ENCODE data around the gene KIF11.
A peak's percentile ranks its signal among the peaks of the same experiment; 100 is the strongest.
"Not testable (repeated sequence)": the region's sequence is repeated elsewhere in the genome, so short reads cannot be mapped to it uniquely, and the experiment has no call there.

KIF11 gene

GRCh38 chr10:92567952-92568600 lies 24.9 kb upstream of the KIF11 start:
- no peak for TF ChIP-seq EZH2 (optimal IDR thresholded peaks at IDR 0.05; ENCODE audit: low read depth, low read length)
- TF ChIP-seq EZH2phosphoT487 (IDR thresholded peaks at IDR 0.05; ENCODE audit: low read length) = no peak
- TF ChIP-seq CTCF (IDR thresholded peaks at IDR 0.05; ENCODE audit: low read length) = no peak
- DNase-seq = no peak
- Histone ChIP-seq H3K4me3 (ENCODE audit: low read length) (no peak overlapping the region), H3K27ac (ENCODE audit: low read length) (no peak overlapping the region), H3K4me1 (ENCODE audit: low read length) (peaks cover 7% of the 10 kb centered on the region; the same call in 1 of the 2 replicates), H3K9ac (ENCODE audit: low read length) (no peak overlapping the region), H3K36me3 (replicated peaks; ENCODE audit: insufficient read depth, low read length) (0 out of 2 replicates have a peak, but pooled peaks cover 4% of the 10 kb centered on the region), H3K9me3 (replicated peaks; ENCODE audit: insufficient read depth, low read length) (no peaks in the 10 kb centered on the region), H3K79me2 (ENCODE audit: low read length) (peaks cover 97% of the 10 kb centered on the region), H4K20me1 (ENCODE audit: insufficient read depth, low read length) (0 out of 2 replicates have a peak, but pooled peaks cover 7% of the 10 kb centered on the region), H2AFZ (ENCODE audit: low read length) (no peak overlapping the region), H3K27me3 (replicated peaks; ENCODE audit: insufficient read depth, low read length) (no peaks in the 10 kb centered on the region), H3K4me2 (ENCODE audit: low read depth, low read length) (no peak overlapping the region), H3K9me2 (replicated peaks; ENCODE audit: insufficient read depth, low read length) (no peaks in the 10 kb centered on the region), H3F3A (ENCODE audit: insufficient read depth, low read length) (no peaks in the 10 kb centered on the region)

- H3K27me3 ChIP-seq (replicated peaks; ENCODE audit: insufficient read depth, low read length) = no peaks in the 10 kb centered on the region
- DNase-seq = no peak
- H3K4me3 ChIP-seq (ENCODE audit: low read length) = no peak overlapping the region
- H3K4me2 ChIP-seq (ENCODE audit: low read depth, low read length) = no peak overlapping the region
- H3K4me1 ChIP-seq (ENCODE audit: low read length) = peaks cover 7% of the 10 kb centered on the region; the same call in 1 of the 2 replicates
- TF ChIP-seq CTCF (IDR thresholded peaks at IDR 0.05; ENCODE audit: low read length) = no peak
- no peak for TF ChIP-seq EZH2 (optimal IDR thresholded peaks at IDR 0.05; ENCODE audit: low read depth, low read length)
- TF ChIP-seq EZH2phosphoT487 (IDR thresholded peaks at IDR 0.05; ENCODE audit: low read length) = no peak
- H4K20me1 ChIP-seq (ENCODE audit: insufficient read depth, low read length) = 0 out of 2 replicates have a peak, but pooled peaks cover 7% of the 10 kb centered on the region
- no peaks in the 10 kb centered on the region for H3K9me3 ChIP-seq (replicated peaks; ENCODE audit: insufficient read depth, low read length)
- peaks cover 94% of the 10 kb centered on the region for H3K79me2 ChIP-seq (ENCODE audit: low read length)
- H3K9me2 ChIP-seq (replicated peaks; ENCODE audit: insufficient read depth, low read length) = no peaks in the 10 kb centered on the region
- peaks cover 1% of the 10 kb centered on the region; the same call in 1 of the 2 replicates for H3F3A ChIP-seq (ENCODE audit: insufficient read depth, low read length)
- no peak overlapping the region for H2AFZ ChIP-seq (ENCODE audit: low read length)
- no peak overlapping the region for H3K9ac ChIP-seq (ENCODE audit: low read length)
- no peak overlapping the region for H3K27ac ChIP-seq (ENCODE audit: low read length)
- 0 out of 2 replicates have a peak, but pooled peaks cover 2% of the 10 kb centered on the region for H3K36me3 ChIP-seq (replicated peaks; ENCODE audit: insufficient read depth, low read length)
Measured at GRCh38 chr10:92569071-92569470, 23.9 kb upstream of the KIF11 start.

- H3K4me3 ChIP-seq (ENCODE audit: low read length); H2AFZ ChIP-seq (ENCODE audit: low read length); H3K9ac ChIP-seq (ENCODE audit: low read length); H3K27ac ChIP-seq (ENCODE audit: low read length); H3K9me2 ChIP-seq (replicated peaks; ENCODE audit: insufficient read depth, low read length); H3K4me2 ChIP-seq (ENCODE audit: low read depth, low read length); H4K20me1 ChIP-seq (ENCODE audit: insufficient read depth, low read length); H3K27me3 ChIP-seq (replicated peaks; ENCODE audit: insufficient read depth, low read length); DNase-seq; H3K9me3 ChIP-seq (replicated peaks; ENCODE audit: insufficient read depth, low read length); H3K36me3 ChIP-seq (replicated peaks; ENCODE audit: insufficient read depth, low read length); H3K4me1 ChIP-seq (ENCODE audit: low read length); H3F3A ChIP-seq (ENCODE audit: insufficient read depth, low read length): not testable (repeated sequence)
- peaks cover 89% of the 10 kb centered on the region for H3K79me2 ChIP-seq (ENCODE audit: low read length)
Measured at GRCh38 chr10:92569663-92570062, 23.3 kb upstream of the KIF11 start.

- Histone ChIP-seq H3K4me1 (ENCODE audit: low read length) (peaks cover 7% of the 10 kb centered on the region; the same call in 1 of the 2 replicates), H3K79me2 (ENCODE audit: low read length) (peaks cover 69% of the 10 kb centered on the region), H2AFZ (ENCODE audit: low read length) (no peak overlapping the region), H3K9ac (ENCODE audit: low read length) (no peak overlapping the region), H3K27me3 (replicated peaks; ENCODE audit: insufficient read depth, low read length) (no peaks in the 10 kb centered on the region), H3K4me3 (ENCODE audit: low read length) (no peak overlapping the region; the same call in 1 of the 2 replicates), H3K9me2 (replicated peaks; ENCODE audit: insufficient read depth, low read length) (no peaks in the 10 kb centered on the region), H4K20me1 (ENCODE audit: insufficient read depth, low read length) (0 out of 2 replicates have a peak, but pooled peaks cover 7% of the 10 kb centered on the region), H3K9me3 (replicated peaks; ENCODE audit: insufficient read depth, low read length) (no peaks in the 10 kb centered on the region), H3K4me2 (ENCODE audit: low read depth, low read length) (peak overlapping the region; percentile 94; the same call in 1 of the 2 replicates), H3K36me3 (replicated peaks; ENCODE audit: insufficient read depth, low read length) (no peaks in the 10 kb centered on the region), H3K27ac (ENCODE audit: low read length) (no peak overlapping the region), H3F3A (ENCODE audit: insufficient read depth, low read length) (peaks cover 10% of the 10 kb centered on the region; the same call in 1 of the 2 replicates)
- TF ChIP-seq CTCF (IDR thresholded peaks at IDR 0.05; ENCODE audit: low read length) = no peak
- TF ChIP-seq EZH2phosphoT487 (IDR thresholded peaks at IDR 0.05; ENCODE audit: low read length) = no peak
- TF ChIP-seq EZH2 (optimal IDR thresholded peaks at IDR 0.05; ENCODE audit: low read depth, low read length) = no peak
- DNase-seq = no peak
Measured at GRCh38 chr10:92571649-92572048, 21.3 kb upstream of the KIF11 start.
